Fibroblast of lung (primary cell): ENCODE data around the gene SMARCA4. TPM values are rescaled to one million over a fixed set of nuclear protein-coding genes. Genes with fewer than 3 reads are reported as not detected.
"Not testable (repeated sequence)": the region's sequence is repeated elsewhere in the genome, so short reads cannot be mapped to it uniquely, and the experiment has no call there.

Source experiments
- DNase-seq, 2 donors: peaks; one replicate each; pipeline versions ENCODE4 v3.0.0 to v3.0.0-alpha.2; 2010; ENCODE audit warnings: low read depth in 2 of 2
- H2AFZ ChIP-seq: 2 replicates; pipeline ENCODE4 v1.5.1; 2012; ENCODE audit warnings: low read length, control low read depth, inconsistent platforms
- H3K27ac ChIP-seq: 2 replicates; pipeline ENCODE4 v1.5.1; 2011; ENCODE audit warnings: low read length, control low read depth; ENCODE audit not compliant: insufficient read depth
- H3K27me3 ChIP-seq: 2 replicates; pipeline ENCODE4 v1.5.1; 2011; ENCODE audit warnings: mild to moderate bottlenecking, low read length; ENCODE audit not compliant: control insufficient read depth, insufficient read depth
- H3K36me3 ChIP-seq: 2 replicates; pipeline ENCODE4 v1.5.1; 2011; ENCODE audit warnings: low read length; ENCODE audit not compliant: control insufficient read depth, insufficient read depth
- H3K4me1 ChIP-seq: 2 replicates; pipeline ENCODE4 v1.5.1; 2011; ENCODE audit warnings: low read length; ENCODE audit not compliant: control insufficient read depth, insufficient read depth; ENCODE audit errors: extremely low read depth
- H3K4me2 ChIP-seq: 2 replicates; pipeline ENCODE4 v1.5.1; 2011; ENCODE audit warnings: low read length, control low read depth; ENCODE audit not compliant: insufficient read depth; ENCODE audit errors: extremely low read depth
- H3K4me3 ChIP-seq, 4 experiments: fragments of 200-600 bp in 1 of 4; sonication (generic) in 1 of 4; replicated peaks in 1 of 4; 2 replicates each; pipeline ENCODE4 v1.5.1; 2011 to 2016; ENCODE audit warnings: low read length in 4 of 4, low read depth in 3 of 4, mild to moderate bottlenecking in 3 of 4, control low read depth in 2 of 4, inconsistent platforms in 1 of 4, mixed read lengths in 1 of 4; ENCODE audit not compliant: insufficient read depth in 1 of 4; ENCODE audit errors: control extremely low read depth in 1 of 4
- H3K79me2 ChIP-seq: 2 replicates; pipeline ENCODE4 v1.5.1; 2012; ENCODE audit warnings: mild to moderate bottlenecking, low read length, inconsistent platforms; ENCODE audit not compliant: control insufficient read depth, insufficient read depth
- H3K9ac ChIP-seq: 2 replicates; pipeline ENCODE4 v1.5.1; 2011; ENCODE audit warnings: mild to moderate bottlenecking, low read length, control low read depth; ENCODE audit not compliant: insufficient read depth
- H3K9me3 ChIP-seq: 2 replicates; pipeline ENCODE4 v1.5.1; 2012; ENCODE audit warnings: low read depth, low read length; ENCODE audit not compliant: control insufficient read depth, insufficient read depth
- H4K20me1 ChIP-seq: 2 replicates; pipeline ENCODE4 v1.5.1; 2011; ENCODE audit warnings: low read length; ENCODE audit not compliant: control insufficient read depth, insufficient read depth; ENCODE audit errors: extremely low read depth
- CTCF ChIP-seq, 2 donors: IDR thresholded peaks in 1 of 2; conservative IDR thresholded peaks in 1 of 2; 1 replicate in 1 of 2; 2 replicates in 1 of 2; pipeline ENCODE4 v1.5.1; 2011 to 2012; ENCODE audit warnings: low read length in 2 of 2, control low read depth in 1 of 2, inconsistent platforms in 1 of 2, low read depth in 1 of 2, mild to moderate bottlenecking in 1 of 2
- EZH2 ChIP-seq: IDR thresholded peaks from 2 replicates; pipeline ENCODE4 v1.5.1; 2012; ENCODE audit warnings: low read length, control low read depth, mild to moderate bottlenecking; ENCODE audit errors: missing control alignments
- polyA plus RNA-seq, 2 donors: library from polyadenylated mRNA; depleted of rRNA in 1 of 2; stranded (reverse) in 1 of 2; unstranded in 1 of 2; fragments of >200 nt; gene quantifications; 2 replicates each; pipeline ENCODE4 v1.2.1, GENCODE V29; 2011 to 2012; ENCODE audit warnings: missing spikeins in 1 of 2
- total RNA-seq: library from RNA; depleted of rRNA; stranded (reverse); fragments of >200 nt; gene quantifications from 2 replicates; pipeline ENCODE4 v1.2.1, GENCODE V29; 2014

SMARCA4 gene
- total and polyA plus RNA-seq, 2 donors (not counting 1 experiment from before 2014, with no cell fraction given), result 28.1 to 61.1 TPM

GRCh38 chr19:11073568-11073967 is 112.7 kb downstream of the SMARCA4 start:
- Histone ChIP-seq H3K9ac (no peak overlapping the region), H2AFZ (no peak overlapping the region), H3K79me2 (no peaks in the 10 kb centered on the region), H3K36me3 (no peaks in the 10 kb centered on the region), H3K9me3 (no peaks in the 10 kb centered on the region), H3K4me3 (no peak overlapping the region), H3K27ac (no peak overlapping the region), H4K20me1 (no peaks in the 10 kb centered on the region), H3K4me2 (no peak overlapping the region), H3K27me3 (no peaks in the 10 kb centered on the region), H3K4me1 (no peaks in the 10 kb centered on the region)
- no peak for DNase-seq
- no peak for TF ChIP-seq CTCF (conservative IDR thresholded peaks at IDR 0.05 in 1 of 2, IDR thresholded peaks at IDR 0.05 in 1 of 2; ENCODE audit: low read depth in 1 of 2, low read length in 2 of 2)
- TF ChIP-seq EZH2, result no peak

GRCh38 chr19:11076792-11077191 is 116.0 kb downstream of the SMARCA4 start:
- not testable (repeated sequence) for H3K4me1 ChIP-seq, H3K4me2 ChIP-seq, H3K36me3 ChIP-seq, H3K27ac ChIP-seq, H3K9ac ChIP-seq, H3K4me3 ChIP-seq, H3K9me3 ChIP-seq, H2AFZ ChIP-seq, H3K27me3 ChIP-seq, DNase-seq, H3K79me2 ChIP-seq, H4K20me1 ChIP-seq

- Histone ChIP-seq H3K4me1 (peaks cover 3% of the 10 kb centered on the region), H3K9ac (no peak overlapping the region), H3K9me3 (no peaks in the 10 kb centered on the region), H3K79me2 (no peaks in the 10 kb centered on the region), H2AFZ (no peak overlapping the region), H3K27ac (no peak overlapping the region), H4K20me1 (no peaks in the 10 kb centered on the region), H3K27me3 (no peaks in the 10 kb centered on the region), H3K4me2 (no peak overlapping the region), H3K4me3 (no peak overlapping the region), H3K36me3 (no peaks in the 10 kb centered on the region)
- TF ChIP-seq EZH2 (no peak), CTCF (conservative IDR thresholded peaks at IDR 0.05 in 1 of 2, IDR thresholded peaks at IDR 0.05 in 1 of 2; ENCODE audit: low read depth in 1 of 2, low read length in 2 of 2) (no peak)
- DNase-seq, result no peak
These were observed 118.1 kb downstream of the SMARCA4 start for GRCh38 chr19:11078893-11079292.
